Stimulated activated CD4-positive, alpha-beta T cell treated with anti-CD3 and anti-CD28 coated beads, Interleukin-4, amount 100 ng/mL, for 1 hour (primary cell): ENCODE results near the gene FGFBP2.
"Not testable (repeated sequence)": the region's sequence is repeated elsewhere in the genome, so short reads cannot be mapped to it uniquely, and the experiment has no call there.

Experiments used
- DNase-seq: peaks from one replicate; pipeline ENCODE4 v3.0.0-alpha.2; 2020

Gene FGFBP2

GRCh38 chr4:15926486-15926885 lies 36.5 kb downstream of the FGFBP2 start:
- no peak for DNase-seq

DNA sequence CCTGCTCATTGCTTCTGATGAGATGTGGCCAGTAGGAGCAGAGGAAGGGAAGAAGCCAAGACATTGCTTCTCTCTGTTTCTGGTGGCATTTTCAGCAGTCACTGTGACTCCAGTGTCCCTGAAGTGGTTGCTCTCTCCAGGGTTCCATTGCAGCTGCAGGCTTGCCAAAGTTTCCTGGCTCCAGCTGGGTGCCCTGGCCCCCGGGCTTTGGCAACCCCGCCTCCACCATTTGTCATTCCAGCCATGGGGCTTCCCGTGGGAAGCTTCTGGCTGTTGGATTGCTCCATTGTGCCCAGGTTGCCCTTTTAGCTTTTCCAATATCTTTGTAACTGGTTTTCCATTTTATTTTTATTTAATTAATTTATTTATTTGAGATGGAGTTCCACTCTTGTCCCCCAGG lies 37.1 kb downstream of the FGFBP2 start:
- no peak for DNase-seq

- no peak for DNase-seq
These were observed 41.4 kb downstream of the FGFBP2 start for GRCh38 chr4:15921592-15921932.

- no peak for DNase-seq
These were observed 42.0 kb downstream of the FGFBP2 start for GRCh38 chr4:15920723-15921591.

- DNase-seq = no peak
These were observed 44.4 kb downstream of the FGFBP2 start for GRCh38 chr4:15918484-15919129.

- no peak for DNase-seq
These were observed 45.7 kb downstream of the FGFBP2 start for GRCh38 chr4:15917297-15917696.

GRCh38 chr4:15916358-15916757 lies 46.6 kb downstream of the FGFBP2 start:
- not testable (repeated sequence) for DNase-seq

DNA sequence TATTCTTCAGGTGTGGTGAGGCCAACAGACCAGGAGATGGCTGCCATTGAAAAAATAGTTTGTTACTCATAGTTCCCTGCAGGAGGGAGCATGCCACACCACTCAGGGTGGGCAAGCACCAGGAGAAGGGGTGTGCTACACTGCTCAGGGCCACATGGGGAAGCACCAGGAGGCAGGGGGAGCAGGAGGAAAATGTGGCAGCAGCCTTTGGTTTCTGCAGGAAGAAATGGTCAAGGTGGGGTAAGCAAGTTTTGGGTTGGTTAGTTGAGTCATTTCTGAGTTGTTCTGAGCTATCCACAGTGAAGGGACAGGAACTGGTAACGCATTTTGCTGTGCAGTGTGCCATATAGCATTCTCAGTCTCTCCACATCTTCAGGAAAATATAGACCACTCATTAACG lies 48.2 kb downstream of the FGFBP2 start:
- DNase-seq = no peak

DNA sequence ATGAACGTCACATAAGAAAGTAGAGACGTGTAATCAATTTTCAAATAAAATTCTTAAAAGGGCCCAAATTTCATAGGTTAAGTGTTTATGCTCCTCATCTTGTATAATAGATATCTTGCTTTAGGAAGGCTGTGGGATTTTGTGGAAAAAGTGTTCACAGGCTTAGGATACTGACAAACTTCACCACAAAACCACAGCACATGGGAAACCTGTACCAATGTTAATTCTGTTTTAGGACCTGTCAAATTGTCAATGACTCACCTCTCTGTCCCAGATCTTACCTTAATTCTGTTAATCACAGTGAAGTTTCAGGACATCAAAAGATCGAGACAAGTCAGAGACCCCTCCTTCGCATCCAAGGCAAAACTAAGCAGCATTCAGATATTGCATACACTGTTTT lies 48.7 kb downstream of the FGFBP2 start:
- DNase-seq = no peak

DNA sequence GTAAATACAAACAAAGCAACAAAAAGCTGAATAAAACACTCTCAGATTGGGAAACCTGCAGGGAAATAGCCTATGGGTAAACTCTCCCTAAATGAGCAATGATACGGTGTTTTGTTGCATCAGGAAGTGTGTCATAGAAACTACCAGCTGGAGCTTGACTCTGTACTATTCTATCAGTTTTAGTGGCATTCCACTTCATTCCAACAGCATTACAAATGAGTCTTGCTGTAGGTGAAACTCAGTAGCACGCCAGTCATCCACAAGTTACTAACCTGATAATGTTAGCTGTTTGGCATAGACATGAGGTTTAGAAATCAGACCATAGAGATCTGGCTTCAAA lies 49.4 kb downstream of the FGFBP2 start:
- DNase-seq = no peak

DNA sequence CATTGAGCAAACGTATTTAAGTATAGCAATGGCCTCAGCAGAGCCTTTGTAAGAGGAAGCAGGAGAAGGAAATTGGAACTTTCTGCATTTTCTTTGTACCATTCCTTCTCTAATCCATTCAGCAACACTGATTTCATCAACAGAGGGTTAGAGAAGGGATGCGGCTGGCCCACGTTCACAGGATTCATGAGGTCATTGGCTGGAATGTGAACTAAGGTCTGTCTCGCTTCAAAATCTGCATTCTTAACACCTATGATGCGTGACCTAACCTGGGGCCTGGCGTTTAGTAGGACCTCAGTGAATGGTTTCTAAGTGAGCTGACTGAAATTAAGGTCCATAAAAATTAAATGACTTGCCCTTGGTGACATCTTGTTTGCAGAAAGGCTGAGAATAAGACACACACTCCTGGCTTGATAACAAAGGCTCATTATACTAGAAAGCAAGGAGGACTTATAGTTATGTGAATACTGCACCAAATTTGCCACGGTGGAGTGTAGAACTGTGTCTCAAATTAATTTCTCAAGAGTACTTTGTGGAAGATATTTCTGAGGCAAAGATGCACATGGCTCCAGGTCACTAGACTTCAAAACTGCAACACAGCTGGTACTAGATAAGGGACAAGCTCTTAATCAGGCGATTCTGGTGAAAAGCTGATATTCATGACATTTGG lies 49.9 kb downstream of the FGFBP2 start:
- no peak for DNase-seq

DNA sequence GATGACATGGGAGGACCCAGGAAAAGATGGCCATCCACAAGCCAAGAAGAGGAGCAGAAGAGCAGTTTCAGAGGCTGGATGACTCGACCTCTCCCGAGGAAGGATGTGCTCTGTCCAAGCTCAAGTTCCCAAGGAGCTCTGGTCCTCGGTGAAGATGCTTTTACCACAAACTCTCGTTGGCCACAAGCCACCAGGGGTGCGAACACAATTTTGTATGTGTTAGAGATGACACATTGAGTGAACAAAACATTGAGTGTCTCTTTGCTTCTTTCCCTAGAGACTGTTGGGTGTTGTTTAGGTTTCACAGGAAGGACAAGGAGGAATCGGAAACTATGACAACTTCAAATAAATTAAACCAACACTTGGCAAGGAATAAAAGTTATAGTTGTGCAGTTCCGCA lies 50.7 kb downstream of the FGFBP2 start:
- no peak for DNase-seq
